Mesendoderm (in vitro differentiated cells): ENCODE measurements around the gene CYP3A5.

Experiments used
- DNase-seq: peaks from one replicate; pipeline ENCODE4 v3.0.0; 2013
- H2AK5ac ChIP-seq: 2 replicates; pipeline ENCODE4 v1.6.1; 2013; ENCODE audit warnings: low read length, inconsistent platforms
- H2BK120ac ChIP-seq: 2 replicates; pipeline ENCODE4 v1.6.1; 2013; ENCODE audit warnings: low read depth, mild to moderate bottlenecking, low read length, moderate library complexity, mixed read lengths
- H2BK15ac ChIP-seq: replicated peaks from 2 replicates; pipeline ENCODE4 v1.6.1; 2013; ENCODE audit warnings: low read depth, mild to moderate bottlenecking, moderate library complexity
- H2BK5ac ChIP-seq: 2 replicates; pipeline ENCODE4 v1.6.1; 2013; ENCODE audit warnings: low read length, inconsistent platforms
- H3K18ac ChIP-seq: 2 replicates; pipeline ENCODE4 v1.6.1; 2013; ENCODE audit warnings: mild to moderate bottlenecking, low read length, mixed read lengths
- H3K23ac ChIP-seq: one replicate; pipeline ENCODE4 v1.6.1; 2013; ENCODE audit warnings: low read length
- H3K27ac ChIP-seq: 2 replicates; pipeline ENCODE4 v1.5.1; 2013; ENCODE audit warnings: low read depth, mild to moderate bottlenecking, inconsistent platforms, low read length, moderate library complexity
- H3K27me3 ChIP-seq: 2 replicates; pipeline ENCODE4 v1.6.1; 2013; ENCODE audit warnings: low read length, control low read depth, mild to moderate bottlenecking, inconsistent platforms; ENCODE audit not compliant: insufficient read depth, poor library complexity
- H3K36me3 ChIP-seq: 2 replicates; pipeline ENCODE4 v1.6.1; 2013; ENCODE audit warnings: low read length, inconsistent platforms; ENCODE audit not compliant: control insufficient read depth, insufficient read depth
- H3K4ac ChIP-seq: one replicate; pipeline ENCODE4 v1.6.1; 2013; ENCODE audit warnings: low read depth, mild to moderate bottlenecking, low read length, moderate library complexity
- H3K4me1 ChIP-seq: 2 replicates; pipeline ENCODE4 v1.6.1; 2013; ENCODE audit warnings: low read depth, low read length, inconsistent platforms; ENCODE audit not compliant: control insufficient read depth
- H3K4me2 ChIP-seq: 2 replicates; pipeline ENCODE4 v1.6.1; 2013; ENCODE audit warnings: low read length
- H3K4me3 ChIP-seq: 2 replicates; pipeline ENCODE4 v1.5.1; 2013; ENCODE audit warnings: mild to moderate bottlenecking, low read length
- H3K56ac ChIP-seq: one replicate; pipeline ENCODE4 v1.6.1; 2013; ENCODE audit warnings: low read length
- H3K79me1 ChIP-seq: 2 replicates; pipeline ENCODE4 v1.6.1; 2013; ENCODE audit warnings: low read length, inconsistent platforms
- H3K79me2 ChIP-seq: 2 replicates; pipeline ENCODE4 v1.6.1; 2013; ENCODE audit warnings: mild to moderate bottlenecking, low read length; ENCODE audit not compliant: control insufficient read depth, insufficient read depth
- H3K9ac ChIP-seq: 2 replicates; pipeline ENCODE4 v1.6.1; 2013; ENCODE audit warnings: low read length, inconsistent platforms
- H4K5ac ChIP-seq: one replicate; pipeline ENCODE4 v1.6.1; 2013; ENCODE audit warnings: low read length
- H4K8ac ChIP-seq: one replicate; pipeline ENCODE4 v1.6.1; 2013; ENCODE audit warnings: low read depth, mild to moderate bottlenecking, control low read depth, low read length, moderate library complexity
- WGBS: extraction: QIAGEN DNeasy Blood & Tissue Kit; methylation state at CpG from one replicate; pipeline ENCODE4 v1.1.7; 2013; ENCODE audit warnings: low lambda C conversion rate, missing lambda C conversion rate; ENCODE audit not compliant: insufficient coverage; ENCODE audit errors: extremely low coverage; 5-methylcytosine and 5-hydroxymethylcytosine counted together

Gene CYP3A5

GRCh38 chr7:99677648-99678045 is 2.1 kb downstream of the CYP3A5 start:
- no peak overlapping the region for H4K8ac ChIP-seq
- H3K4me1 ChIP-seq, result no peaks in the 10 kb centered on the region
- no peaks in the 10 kb centered on the region for H3K36me3 ChIP-seq
- H2BK120ac ChIP-seq, result no peak overlapping the region
- no peak overlapping the region for H3K23ac ChIP-seq
- H4K5ac ChIP-seq, result no peak overlapping the region
- no peak overlapping the region for H3K56ac ChIP-seq
- H3K27me3 ChIP-seq, result no peaks in the 10 kb centered on the region
- H2AK5ac ChIP-seq, result no peak overlapping the region
- no peak for DNase-seq
- no peaks in the 10 kb centered on the region for H3K79me1 ChIP-seq
- H2BK5ac ChIP-seq, result no peak overlapping the region
- no CpG with 5 or more reads among the region's 2 CpGs for WGBS
- H2BK15ac ChIP-seq, result no peak overlapping the region
- no peaks in the 10 kb centered on the region for H3K79me2 ChIP-seq
- no peak overlapping the region for H3K9ac ChIP-seq
- H3K27ac ChIP-seq, result no peak overlapping the region
- no peak overlapping the region for H3K4me3 ChIP-seq
- H3K4ac ChIP-seq, result no peak overlapping the region
- H3K4me2 ChIP-seq, result no peak overlapping the region
- no peak overlapping the region for H3K18ac ChIP-seq

GRCh38 chr7:99677013-99677647 is 2.7 kb downstream of the CYP3A5 start:
- no peaks in the 10 kb centered on the region for H3K79me2 ChIP-seq
- no peak overlapping the region for H2BK5ac ChIP-seq
- no peak overlapping the region for H3K23ac ChIP-seq
- no peak overlapping the region for H3K18ac ChIP-seq
- H2AK5ac ChIP-seq, result no peak overlapping the region
- H4K5ac ChIP-seq, result no peak overlapping the region
- no peak overlapping the region for H2BK15ac ChIP-seq
- no peak overlapping the region for H3K4me3 ChIP-seq
- no peak overlapping the region for H3K4ac ChIP-seq
- no peaks in the 10 kb centered on the region for H3K79me1 ChIP-seq
- no peak overlapping the region for H2BK120ac ChIP-seq
- no peaks in the 10 kb centered on the region for H3K4me1 ChIP-seq
- H3K4me2 ChIP-seq, result no peak overlapping the region
- H3K27me3 ChIP-seq, result no peaks in the 10 kb centered on the region
- H3K9ac ChIP-seq, result no peak overlapping the region
- H3K27ac ChIP-seq, result no peak overlapping the region
- WGBS, result no CpG with 5 or more reads among the region's 4 CpGs
- no peak overlapping the region for H3K56ac ChIP-seq
- no peak overlapping the region for H4K8ac ChIP-seq
- no peak for DNase-seq
- no peaks in the 10 kb centered on the region for H3K36me3 ChIP-seq

GRCh38 chr7:99674995-99675742 is 4.6 kb downstream of the CYP3A5 start:
- Histone ChIP-seq H3K27ac (no peak overlapping the region), H3K23ac (no peak overlapping the region), H3K9ac (no peak overlapping the region), H3K4me2 (no peak overlapping the region), H3K27me3 (no peaks in the 10 kb centered on the region), H3K4me1 (no peaks in the 10 kb centered on the region), H4K5ac (no peak overlapping the region), H3K79me1 (no peaks in the 10 kb centered on the region), H4K8ac (no peak overlapping the region), H3K18ac (no peak overlapping the region), H3K79me2 (no peaks in the 10 kb centered on the region), H2AK5ac (no peak overlapping the region), H2BK15ac (no peak overlapping the region), H2BK5ac (no peak overlapping the region), H3K4ac (no peak overlapping the region), H3K4me3 (no peak overlapping the region), H2BK120ac (no peak overlapping the region), H3K56ac (no peak overlapping the region), H3K36me3 (no peaks in the 10 kb centered on the region)
- no peak for DNase-seq
- no CpG with 5 or more reads among the region's 2 CpGs for WGBS

- no peak overlapping the region for H3K4me2 ChIP-seq
- no peak overlapping the region for H3K4ac ChIP-seq
- H4K5ac ChIP-seq, result no peak overlapping the region
- no peak overlapping the region for H2BK120ac ChIP-seq
- no peak overlapping the region for H4K8ac ChIP-seq
- no peak overlapping the region for H3K56ac ChIP-seq
- H3K23ac ChIP-seq, result no peak overlapping the region
- no peak overlapping the region for H3K4me3 ChIP-seq
- H3K9ac ChIP-seq, result no peak overlapping the region
- H3K4me1 ChIP-seq, result no peaks in the 10 kb centered on the region
- no peak overlapping the region for H2BK5ac ChIP-seq
- no peaks in the 10 kb centered on the region for H3K79me1 ChIP-seq
- no peaks in the 10 kb centered on the region for H3K79me2 ChIP-seq
- H3K27ac ChIP-seq, result no peak overlapping the region
- no CpG with 5 or more reads among the region's 7 CpGs for WGBS
- no peaks in the 10 kb centered on the region for H3K36me3 ChIP-seq
- no peak overlapping the region for H2BK15ac ChIP-seq
- H2AK5ac ChIP-seq, result no peak overlapping the region
- no peaks in the 10 kb centered on the region for H3K27me3 ChIP-seq
- no peak overlapping the region for H3K18ac ChIP-seq
- DNase-seq, result no peak
Observed at GRCh38 chr7:99672573-99672972, 7.2 kb downstream of the CYP3A5 start.

- H3K23ac ChIP-seq, result no peak overlapping the region
- H3K27me3 ChIP-seq, result no peaks in the 10 kb centered on the region
- H3K36me3 ChIP-seq, result no peaks in the 10 kb centered on the region
- no peak overlapping the region for H3K4me3 ChIP-seq
- H3K4me1 ChIP-seq, result no peaks in the 10 kb centered on the region
- H4K8ac ChIP-seq, result no peak overlapping the region
- H3K79me2 ChIP-seq, result no peaks in the 10 kb centered on the region
- no peak overlapping the region for H4K5ac ChIP-seq
- H2AK5ac ChIP-seq, result no peak overlapping the region
- H3K9ac ChIP-seq, result no peak overlapping the region
- H3K4me2 ChIP-seq, result no peak overlapping the region
- WGBS, result no CpG with 5 or more reads among the region's 3 CpGs
- H2BK5ac ChIP-seq, result no peak overlapping the region
- H3K4ac ChIP-seq, result no peak overlapping the region
- H3K18ac ChIP-seq, result no peak overlapping the region
- H3K27ac ChIP-seq, result no peak overlapping the region
- H3K56ac ChIP-seq, result no peak overlapping the region
- no peak for DNase-seq
- H2BK120ac ChIP-seq, result no peak overlapping the region
- no peaks in the 10 kb centered on the region for H3K79me1 ChIP-seq
- H2BK15ac ChIP-seq, result no peak overlapping the region
Observed at GRCh38 chr7:99669782-99670181, 10.0 kb downstream of the CYP3A5 start.
